ENCODE data around the gene CACNA1C.

Gene CACNA1C

DNA sequence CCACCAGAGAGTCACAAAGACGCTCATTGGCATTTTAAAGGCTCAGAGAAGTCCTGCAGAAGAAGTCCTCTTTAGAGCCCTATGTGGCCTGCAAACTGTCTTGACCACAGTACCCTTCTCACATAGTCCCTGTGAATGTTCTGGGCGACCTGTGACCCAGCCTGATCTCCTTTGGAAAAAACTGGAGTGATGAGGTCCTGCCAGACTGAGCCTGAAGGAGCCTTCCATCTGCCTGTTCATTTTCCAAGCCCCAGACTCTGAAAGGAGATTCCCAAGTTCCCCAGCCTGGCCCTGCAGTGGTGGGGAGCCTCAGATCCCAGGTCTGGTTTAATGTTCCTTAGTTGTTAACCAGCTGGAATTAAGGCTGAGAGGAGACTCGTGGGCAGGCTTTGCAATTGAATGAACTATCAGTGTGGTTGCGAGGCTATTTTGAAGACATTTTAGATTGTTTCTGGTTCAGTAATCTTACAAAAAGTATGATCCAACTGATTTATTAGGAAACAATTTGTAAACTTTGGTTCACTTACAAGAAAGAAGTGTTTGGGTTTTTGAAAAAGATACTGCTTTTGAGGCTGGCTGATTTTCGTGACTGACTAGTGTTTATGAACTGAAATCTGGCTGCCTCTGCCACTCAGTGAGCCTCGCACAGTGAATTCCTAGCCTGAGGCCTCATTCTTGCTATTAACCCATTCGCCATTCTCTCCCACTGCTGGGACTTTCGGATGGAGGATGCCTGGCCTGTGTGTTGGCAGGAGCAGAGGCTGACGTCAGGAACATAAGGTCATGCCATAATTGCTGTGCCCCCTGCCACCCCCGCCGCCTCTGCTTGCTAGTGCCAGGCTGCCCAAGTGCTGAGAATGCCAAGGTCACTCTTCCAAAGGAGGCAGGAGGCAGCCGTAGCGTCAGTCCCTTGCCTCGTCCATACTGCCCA is 249.0 kb downstream of the CACNA1C start:
- no peak for DNase-seq

DNA sequence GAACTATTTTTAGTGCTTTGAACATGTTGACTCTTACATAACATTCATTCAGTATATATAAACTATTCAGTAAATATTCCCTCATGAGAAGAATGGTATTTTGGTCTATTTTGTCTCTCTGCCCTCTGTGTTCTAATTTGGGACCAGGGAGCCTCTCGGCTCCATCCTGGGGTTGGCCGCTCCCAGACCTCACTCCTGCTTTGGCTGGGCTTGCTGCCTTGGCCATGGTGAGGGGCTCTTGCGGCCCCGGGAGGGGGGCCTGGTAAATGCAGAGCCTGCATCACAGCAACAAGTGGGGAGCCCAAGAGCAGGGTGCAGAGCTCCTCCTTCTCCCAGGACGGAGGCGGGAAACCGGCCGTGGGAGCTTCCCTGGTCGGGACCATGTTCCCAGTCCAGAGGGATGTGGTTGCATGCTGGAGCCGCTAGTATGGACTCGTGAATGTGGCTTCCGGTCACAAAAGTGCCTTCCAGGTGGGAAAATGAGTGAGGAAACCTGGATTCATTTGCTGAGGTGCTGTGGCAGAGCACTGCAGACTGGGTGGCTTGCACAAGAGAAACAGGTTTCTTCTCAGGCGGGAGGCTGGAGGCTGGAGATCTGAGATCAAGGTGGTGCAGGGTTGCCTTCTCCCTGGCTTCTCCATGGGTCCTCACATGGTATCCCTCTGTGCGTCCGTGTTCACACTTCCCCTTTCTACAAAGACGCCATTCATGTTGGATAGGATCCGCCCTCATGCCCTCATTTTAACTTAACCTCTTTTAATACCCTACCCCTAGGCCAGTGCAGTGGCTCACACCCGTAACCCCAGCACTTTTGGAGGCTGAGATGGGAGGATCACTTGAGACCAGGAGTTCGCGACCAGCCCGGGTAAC is 250.2 kb downstream of the CACNA1C start:
- no peak for DNase-seq

DNA sequence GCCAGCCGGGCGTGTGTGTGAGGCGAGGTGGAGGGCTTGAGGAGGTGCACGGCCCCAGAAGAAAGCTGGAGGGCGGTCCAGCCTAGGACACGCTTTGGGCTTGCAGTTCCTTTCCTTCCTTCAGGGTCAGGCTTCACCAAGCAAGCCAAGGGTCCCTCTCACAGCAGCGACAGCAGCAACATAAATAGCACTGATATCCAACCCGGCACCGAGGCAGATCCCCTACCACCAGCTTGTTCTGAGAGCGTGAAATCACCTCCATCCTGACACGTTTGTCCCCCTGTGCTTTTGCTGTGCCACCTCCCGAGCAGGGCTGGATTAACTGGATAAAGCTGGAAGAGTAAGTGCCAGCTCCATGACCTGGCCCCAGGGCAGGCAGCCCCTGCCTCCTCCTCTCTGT is 251.4 kb downstream of the CACNA1C start:
- no peak for DNase-seq

DNA sequence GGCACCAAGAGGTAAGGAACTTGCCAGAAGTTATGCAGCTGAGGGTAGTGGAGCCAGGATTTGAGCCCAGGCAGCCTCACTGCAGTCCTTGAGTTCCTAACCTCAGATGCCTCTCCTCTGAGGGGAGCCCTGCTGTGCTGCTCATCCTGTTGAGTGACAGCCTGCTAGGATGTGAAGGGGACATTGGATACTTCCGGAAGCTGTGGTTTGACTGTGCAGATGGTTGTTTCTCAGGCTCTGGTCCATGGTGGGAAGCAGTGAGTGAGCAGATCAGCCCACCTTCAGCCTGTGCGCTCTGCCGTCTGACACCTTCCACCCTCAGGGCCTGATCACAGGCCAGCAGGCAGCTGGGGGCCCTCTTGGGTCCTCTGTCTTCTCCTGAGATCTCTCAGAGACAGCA is 253.2 kb downstream of the CACNA1C start:
- no peak for DNase-seq

DNA sequence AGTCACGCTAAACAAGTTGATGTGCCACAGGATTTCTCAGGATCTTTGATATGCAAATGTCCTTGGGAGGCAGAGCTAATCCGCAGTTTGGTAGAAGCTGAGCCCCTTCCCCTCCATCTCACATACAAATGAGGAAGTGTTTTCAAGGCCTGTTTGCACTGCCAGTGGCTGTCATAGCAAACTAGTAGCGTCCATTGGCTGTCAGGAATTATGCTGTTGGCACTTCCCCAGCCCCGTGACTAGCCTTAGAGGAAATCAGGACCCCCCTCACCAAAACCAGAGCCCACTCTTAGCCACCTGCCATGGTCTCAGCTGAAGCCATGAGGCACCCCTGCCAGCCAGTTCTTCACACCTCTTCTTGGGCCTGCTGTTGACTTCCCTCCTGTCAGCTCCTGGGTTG is 253.9 kb downstream of the CACNA1C start:
- DNase-seq, result no peak

DNA sequence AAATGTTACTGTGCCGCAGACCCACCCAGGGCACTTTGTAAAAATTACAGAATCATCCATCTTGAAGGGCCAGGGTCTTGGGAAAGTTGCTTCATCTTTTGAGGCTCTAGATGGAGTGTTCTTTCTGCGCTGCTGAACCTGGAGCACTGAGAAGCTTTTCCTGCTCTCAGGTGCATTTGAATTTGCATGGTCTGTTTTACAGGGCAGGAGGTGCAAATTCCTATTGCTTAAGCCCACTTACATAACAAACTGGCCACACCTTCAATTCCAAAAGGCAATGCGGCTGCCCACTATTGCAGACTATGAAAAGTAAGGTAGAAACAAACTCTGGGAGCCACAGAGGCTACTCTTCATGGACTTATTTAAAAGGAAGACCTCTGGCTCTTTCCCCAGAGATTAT is 254.8 kb downstream of the CACNA1C start:
- DNase-seq, result no peak

DNA sequence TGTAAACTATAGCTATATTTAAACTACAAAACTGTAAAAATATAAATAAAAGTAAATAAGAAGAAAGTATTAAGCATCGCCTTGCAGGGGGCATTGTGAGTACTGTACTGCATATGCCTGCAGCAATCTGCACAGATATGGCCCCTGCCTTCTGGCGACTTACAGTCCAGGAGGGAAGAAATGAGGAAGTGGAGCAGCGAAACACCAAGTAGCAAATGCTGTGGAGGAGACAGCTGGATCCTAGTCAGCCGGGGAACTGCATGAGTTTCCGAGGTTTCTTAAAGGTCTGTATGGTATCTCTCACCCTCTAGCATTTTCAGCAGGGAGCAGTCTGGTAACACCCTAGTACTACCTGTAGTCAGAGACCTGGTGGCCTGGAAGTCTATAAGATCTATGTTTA is 256.9 kb downstream of the CACNA1C start:
- no peak for DNase-seq

DNA sequence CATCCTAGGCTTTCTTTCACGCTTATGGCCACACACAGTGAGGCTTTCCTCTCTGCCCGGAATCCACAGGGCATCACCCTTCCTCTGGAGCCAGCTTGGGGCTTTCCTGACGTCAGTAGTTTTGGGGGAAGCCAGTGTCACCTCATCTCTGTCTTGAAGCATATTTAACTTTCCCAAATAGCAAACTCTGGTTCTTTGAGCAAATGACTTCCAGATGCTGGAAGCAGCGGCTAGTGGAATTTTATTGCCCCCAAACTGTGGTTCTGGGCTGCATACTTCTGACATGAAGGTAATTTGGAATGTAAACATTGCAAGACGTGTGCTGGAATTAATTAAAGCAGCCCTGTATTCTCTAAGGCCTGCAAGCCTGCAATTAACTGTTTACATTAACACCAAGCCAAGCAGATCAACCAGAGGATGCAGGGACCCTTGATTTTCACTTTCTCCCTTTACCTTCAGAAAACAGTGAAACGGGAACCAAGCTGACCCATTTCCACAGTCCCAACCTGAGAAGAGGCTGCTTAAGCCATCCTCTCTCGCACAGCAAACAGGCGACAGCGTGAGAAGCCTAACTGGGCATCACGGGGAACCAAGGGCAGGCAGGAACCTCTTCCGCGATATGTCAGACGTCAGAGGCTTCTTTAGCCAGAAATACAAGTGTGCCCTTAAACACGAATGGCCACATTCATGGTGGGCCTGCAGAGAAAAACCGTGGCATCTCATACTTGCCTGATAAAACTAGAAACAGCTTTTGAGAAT is 258.4 kb downstream of the CACNA1C start:
- no peak for DNase-seq

DNA sequence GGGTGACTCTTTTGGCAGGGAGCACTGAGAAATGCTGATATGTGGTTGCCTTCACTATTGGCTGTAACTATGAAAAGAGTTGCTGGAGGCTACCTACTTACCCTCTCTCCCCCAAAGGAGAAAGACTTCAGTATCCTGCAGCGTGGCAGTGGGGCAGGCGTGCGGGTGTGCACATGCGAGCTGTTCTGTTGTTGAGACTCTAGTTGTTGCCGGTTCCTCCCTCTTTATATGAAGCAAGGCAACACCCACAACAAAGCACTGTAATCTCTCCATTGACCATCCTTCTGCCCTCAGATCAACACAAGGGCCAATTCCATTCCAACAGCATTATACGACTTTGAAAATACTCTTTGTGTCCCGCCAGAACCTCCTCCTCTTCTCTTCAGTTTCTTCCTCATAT is 259.4 kb downstream of the CACNA1C start:
- no peak for DNase-seq

DNA sequence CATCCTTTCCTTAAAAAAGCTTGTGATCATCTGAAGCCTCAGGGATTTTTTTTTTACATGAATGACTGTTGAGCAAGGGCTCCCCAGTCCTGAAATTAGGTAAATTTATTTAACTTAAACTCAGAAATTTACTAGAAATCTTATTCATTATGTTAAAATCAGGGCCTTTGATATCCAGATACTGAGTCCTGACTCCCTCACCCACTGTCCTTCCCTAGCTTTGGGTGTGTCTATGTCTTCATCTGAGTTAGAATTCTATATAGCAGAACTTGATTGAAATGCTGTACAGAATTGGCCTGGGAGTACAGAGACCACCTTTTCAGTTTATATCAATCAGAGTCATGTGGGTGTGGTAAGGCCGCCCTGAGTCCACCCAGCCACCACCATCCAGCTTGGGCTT is 260.0 kb downstream of the CACNA1C start:
- DNase-seq, result no peak

DNA sequence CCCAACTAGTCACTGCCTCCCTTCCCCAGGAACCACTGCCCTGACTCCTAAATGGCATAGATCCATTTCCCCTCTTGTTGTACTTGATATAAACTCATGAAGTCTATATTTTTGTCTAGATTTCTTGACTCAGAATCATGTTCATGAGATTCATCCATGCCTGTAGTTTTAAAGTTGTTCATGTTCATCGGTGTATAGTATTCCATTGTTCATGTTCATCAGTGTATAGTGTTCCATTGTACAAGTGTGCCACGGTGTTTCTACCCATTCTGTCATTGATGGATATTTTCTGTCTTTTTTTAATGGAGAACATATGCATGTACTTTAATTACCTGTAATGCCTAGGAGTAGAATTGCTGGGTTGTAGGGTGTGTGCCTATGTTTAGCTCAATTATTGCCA is 261.7 kb downstream of the CACNA1C start:
- no peak for DNase-seq

DNA sequence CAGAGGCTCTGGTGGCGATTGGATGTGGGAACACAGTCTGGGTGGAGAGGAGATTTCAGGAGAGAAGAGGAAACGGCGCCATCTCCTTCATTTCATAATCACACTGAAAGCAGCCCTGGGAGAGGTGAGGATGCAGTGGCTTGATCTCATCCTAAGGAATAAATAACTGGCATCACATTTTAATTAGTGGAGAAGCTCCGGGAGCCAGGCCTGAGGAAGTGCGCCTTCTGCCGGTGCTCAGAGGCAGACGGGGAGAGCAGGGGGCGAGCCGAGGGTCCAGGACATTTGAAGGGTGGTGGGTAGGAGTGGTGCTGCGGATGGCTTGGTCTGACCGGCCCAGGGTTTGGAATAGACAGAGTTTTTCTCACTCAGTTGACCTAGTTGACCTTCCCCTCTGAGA is 265.0 kb downstream of the CACNA1C start:
- no peak for DNase-seq

DNA sequence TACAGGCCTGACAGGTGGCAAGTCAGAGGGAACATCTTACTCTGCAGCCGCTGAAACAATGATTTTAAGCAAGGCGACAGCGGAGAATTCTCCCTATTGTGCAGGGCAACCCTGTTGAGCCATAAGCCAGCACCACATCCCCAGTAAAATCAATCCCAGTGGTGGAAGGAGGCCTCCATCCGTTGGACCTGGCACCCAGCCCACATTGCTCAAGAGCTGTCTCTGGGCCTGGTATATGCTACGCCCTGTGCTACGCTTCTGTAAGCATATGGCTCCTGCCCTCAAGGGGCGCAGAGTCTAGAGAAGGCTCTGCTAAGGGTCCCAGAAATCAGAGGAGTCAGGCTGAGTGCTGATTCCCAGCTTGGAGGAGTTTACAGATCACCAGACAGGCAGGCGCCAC is 265.5 kb downstream of the CACNA1C start:
- DNase-seq, result no peak

DNA sequence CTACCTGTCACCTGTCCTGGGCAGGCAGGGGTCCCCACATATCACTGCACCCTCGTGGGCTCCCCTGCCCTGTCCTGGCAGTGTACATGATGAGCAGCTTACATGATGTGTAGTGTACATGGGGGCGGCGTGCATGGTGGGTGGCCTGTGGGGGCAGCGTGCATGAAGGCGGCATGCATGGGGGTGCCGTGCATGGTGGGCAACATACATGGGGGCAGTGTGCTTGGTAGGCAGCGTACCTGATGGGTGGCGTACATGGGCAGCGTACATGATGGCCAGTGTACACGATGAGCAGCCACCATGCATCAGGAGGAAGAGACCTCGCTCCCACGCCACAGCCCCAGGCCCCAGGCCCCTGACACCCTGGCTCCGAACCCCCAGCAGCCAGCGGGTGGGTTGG is 266.3 kb downstream of the CACNA1C start:
- DNase-seq, result no peak

DNA sequence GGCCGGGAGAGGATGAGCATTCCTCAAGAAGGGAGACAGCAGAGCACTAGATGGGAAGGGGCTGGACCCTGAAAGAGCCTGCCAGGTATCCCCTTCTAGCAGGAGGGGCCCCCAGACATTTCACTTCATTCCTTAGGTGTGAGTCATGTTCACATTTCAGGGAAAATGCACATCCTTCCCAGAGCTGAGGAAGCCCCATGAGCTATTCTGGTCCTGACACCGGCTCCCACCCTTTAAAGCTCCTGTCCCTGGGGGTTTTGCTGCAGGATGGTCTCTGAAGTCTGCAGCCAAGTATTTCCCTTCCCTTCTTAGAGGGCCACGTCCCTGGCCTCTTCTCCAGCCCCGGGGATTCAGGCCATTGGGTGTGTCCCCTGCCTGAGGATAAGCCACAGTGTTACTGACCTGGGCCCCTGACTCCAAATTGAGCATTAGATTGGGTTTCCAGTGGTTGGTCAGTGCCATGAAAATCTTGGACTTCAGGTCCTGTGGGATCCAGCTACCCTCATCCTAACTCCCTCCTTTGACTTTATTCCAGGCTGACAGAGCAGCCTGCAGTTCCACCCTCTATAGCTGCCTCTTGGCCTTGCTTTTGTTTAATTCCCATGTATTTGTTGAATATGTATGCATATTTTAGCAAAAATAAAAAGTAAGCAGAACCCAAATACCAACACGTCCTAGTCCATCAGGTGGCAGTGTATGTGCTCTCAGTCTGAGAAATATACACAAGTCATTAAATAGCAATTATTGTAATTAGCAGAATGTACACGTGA is 267.1 kb downstream of the CACNA1C start:
- DNase-seq, result no peak

DNA sequence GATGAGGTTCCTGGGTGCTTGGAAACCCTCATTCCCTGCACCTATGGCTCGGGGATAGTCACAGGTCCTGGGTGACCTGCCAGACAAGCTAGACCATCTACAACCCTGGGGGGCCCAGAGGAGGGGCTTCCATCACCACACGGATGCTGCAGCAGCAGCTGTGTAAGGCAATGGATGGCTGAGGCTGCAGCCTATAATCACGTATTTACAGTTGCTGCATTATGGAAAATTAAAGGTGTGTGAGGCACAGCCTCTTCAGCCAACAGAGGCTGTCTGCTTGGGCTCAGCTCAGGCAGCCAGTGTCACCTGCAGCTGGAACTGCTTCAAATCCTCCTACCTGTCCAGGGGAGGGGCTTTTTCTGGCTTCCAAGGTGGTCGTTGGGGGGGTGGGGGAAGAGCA is 268.1 kb downstream of the CACNA1C start:
- no peak for DNase-seq

DNA sequence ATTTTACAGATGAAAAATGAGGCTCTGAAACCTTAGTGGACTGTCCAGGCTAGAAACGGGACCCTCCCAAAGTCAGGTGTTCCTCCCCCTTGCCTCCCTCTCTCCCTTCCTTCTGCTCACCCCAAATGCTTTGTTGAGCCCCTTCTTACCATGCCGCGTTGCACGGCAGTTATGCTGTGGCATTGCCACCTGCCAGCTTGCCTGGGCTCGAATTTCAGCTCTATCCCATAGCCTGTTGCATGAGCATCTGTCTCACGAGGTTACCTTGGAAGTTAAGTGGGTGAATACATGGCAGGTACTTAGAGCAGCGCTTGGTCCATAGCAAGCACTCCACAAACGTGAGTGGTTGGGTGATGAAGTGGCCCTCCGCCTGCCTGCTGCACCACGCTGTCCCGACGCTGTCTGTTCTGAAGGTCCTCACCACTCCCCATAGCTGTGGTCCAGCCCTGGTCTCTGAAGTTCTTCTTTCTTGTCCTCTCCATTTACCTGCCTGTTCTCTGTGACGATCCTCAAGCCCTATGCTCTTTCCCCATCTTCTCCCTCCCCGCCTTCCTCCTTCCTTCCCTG is 269.9 kb downstream of the CACNA1C start:
- DNase-seq, result no peak

DNA sequence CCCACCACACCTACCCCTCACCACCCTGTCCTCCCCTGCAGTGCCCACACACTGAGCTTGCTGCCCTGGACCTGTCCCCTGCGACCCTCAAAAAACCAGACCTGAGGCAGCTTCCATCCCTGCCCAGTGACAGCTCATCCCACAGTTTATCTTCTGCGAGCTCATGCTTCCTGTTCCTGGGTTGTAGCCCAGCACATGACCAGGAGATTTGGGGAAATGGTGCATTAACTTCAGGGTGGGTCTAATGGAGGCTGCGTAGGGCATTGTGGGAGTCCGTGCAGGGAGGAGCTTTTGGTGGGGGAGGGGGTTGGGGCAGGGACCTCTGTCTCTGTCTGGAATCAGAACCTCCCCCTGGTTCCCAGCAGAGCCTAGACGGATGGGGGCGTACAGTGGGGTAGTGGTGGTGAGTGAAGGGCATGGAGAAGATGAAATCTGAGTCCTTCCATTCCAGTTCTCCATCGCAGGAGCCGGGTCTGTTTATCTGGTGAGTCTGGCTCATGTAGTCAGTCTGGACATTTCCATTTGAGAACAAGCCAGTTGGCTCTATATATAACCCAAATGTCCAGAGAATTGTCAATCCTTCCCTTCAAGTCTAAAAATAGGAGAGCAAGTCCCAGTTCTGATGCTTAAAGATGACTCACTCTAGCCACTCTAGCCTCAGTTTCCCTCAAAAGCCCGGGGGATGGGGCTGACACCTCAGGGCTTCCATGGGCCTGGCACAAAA is 270.9 kb downstream of the CACNA1C start:
- DNase-seq, result no peak

DNA sequence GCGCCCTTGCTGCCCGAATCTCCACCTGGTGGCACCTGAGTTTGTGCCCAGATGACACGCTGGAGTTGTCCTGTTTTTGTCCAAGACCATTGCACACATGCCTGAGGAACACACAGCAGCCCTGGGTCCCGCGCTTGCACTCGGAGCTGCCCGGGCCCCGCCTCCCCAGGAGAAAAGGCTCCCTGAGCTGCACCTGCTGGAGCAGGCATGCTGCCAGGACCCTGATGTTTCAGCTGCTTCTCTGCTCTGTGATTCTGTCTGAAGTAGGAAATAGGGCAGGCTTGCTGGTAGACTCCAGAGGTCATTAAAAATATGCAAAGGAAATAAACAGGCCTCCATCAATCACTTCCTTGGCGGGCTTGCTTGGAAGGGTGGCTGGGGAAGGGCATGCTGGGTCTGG is 271.6 kb downstream of the CACNA1C start:
- no peak for DNase-seq

DNA sequence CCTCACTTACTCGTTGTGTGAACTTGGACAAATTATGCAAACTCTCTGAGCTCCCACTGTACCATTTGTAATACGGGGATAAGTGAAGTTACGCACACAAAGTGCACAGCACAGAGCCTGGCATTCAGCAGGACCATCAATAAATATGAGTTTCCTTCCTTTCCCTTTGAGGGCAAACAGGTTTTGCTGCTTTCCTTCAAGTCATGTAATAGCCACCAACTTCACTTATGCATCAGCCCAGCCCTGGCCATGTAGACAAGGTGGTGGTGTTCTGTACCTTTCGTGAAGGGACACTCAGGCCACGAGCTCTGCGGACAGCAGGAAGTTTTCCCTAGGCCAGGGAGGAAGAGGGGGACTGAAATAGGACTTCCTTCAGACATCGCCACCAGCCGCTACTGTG is 272.7 kb downstream of the CACNA1C start:
- DNase-seq, result no peak

DNA sequence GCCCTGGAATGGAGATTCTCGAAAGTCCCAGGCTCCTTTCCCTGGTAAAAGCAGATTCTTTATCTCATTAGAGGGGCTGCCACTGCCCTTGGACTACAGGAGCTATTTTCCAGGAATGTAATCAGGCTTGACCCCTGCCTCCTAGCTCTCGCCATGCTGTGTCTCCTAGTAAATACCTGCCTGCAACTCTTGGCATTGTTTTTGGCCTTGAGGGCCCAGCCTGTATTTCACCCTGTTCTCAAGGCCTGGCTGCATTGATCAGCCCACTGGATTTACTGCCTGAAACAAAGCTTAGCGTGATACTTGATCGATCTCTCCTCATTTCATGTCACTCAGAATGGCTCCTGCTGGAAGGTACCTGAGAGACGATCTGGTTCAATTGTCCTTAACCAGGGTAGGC is 273.7 kb downstream of the CACNA1C start:
- DNase-seq, result no peak

Data from activated naive CD4-positive, alpha-beta T cell treated with Interleukin-2 at 50 U/mL for 16 hours (primary cell).